WTC11 (cell line): ENCODE results near the gene HID1.

ENCODE experiments used
- ETV6 ChIP-seq: sonication (generic); formaldehyde crosslinking; IDR thresholded peaks from 2 replicates; pipeline ENCODE4 v1.8.1; 2022; ENCODE audit warnings: mild to moderate bottlenecking, missing genetic modification reagents
- TEAD4 ChIP-seq: sonication (generic); formaldehyde crosslinking; IDR thresholded peaks from 2 replicates; pipeline ENCODE4 v1.8.0; 2022; ENCODE audit warnings: mild to moderate bottlenecking, missing genetic modification reagents
- TF ChIP-seq, protein P1 (sequence below): fragments of 200-600 bp; IDR thresholded peaks from 2 replicates; pipeline ENCODE4 v1.8.0; 2022; ENCODE audit warnings: antibody characterized with exemption
- TF ChIP-seq, protein P2 (sequence below): sonication (generic); formaldehyde crosslinking; conservative IDR thresholded peaks from 2 replicates; pipeline ENCODE4 v1.8.1; 2022; ENCODE audit warnings: mild to moderate bottlenecking, missing genetic modification reagents
- TF ChIP-seq, protein P3 (sequence below): sonication (generic); formaldehyde crosslinking; IDR thresholded peaks from 2 replicates; pipeline ENCODE4 v1.8.0; 2022; ENCODE audit warnings: mild to moderate bottlenecking, missing genetic modification reagents

DNA sequence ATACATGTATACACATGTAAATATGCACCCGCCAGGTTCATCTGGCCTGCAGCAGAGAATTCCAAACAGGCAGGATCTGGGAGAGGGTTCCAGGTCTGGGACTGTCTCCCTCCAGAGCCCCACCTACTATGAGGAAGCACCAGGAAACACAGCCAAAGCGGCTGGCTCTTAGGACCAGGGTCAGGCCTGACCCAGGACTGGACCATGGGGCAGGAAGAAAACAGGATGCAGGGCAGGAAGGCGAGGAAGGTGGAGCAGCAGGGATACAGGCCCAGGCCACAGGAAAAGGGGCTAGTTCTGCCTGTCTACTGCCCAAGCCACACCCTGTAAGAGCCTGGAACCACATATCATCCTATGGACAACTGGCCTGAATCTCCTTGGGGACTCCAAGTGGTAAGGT is 2.2 kb downstream of the HID1 start:
- TF ChIP-seq, protein P1, sequence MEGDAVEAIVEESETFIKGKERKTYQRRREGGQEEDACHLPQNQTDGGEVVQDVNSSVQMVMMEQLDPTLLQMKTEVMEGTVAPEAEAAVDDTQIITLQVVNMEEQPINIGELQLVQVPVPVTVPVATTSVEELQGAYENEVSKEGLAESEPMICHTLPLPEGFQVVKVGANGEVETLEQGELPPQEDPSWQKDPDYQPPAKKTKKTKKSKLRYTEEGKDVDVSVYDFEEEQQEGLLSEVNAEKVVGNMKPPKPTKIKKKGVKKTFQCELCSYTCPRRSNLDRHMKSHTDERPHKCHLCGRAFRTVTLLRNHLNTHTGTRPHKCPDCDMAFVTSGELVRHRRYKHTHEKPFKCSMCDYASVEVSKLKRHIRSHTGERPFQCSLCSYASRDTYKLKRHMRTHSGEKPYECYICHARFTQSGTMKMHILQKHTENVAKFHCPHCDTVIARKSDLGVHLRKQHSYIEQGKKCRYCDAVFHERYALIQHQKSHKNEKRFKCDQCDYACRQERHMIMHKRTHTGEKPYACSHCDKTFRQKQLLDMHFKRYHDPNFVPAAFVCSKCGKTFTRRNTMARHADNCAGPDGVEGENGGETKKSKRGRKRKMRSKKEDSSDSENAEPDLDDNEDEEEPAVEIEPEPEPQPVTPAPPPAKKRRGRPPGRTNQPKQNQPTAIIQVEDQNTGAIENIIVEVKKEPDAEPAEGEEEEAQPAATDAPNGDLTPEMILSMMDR: no peak
- TF ChIP-seq TEAD4 (CRISPR knock-in tag) (no peak), ETV6 (no peak)
- TF ChIP-seq, protein P2, sequence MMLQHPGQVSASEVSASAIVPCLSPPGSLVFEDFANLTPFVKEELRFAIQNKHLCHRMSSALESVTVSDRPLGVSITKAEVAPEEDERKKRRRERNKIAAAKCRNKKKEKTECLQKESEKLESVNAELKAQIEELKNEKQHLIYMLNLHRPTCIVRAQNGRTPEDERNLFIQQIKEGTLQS (CRISPR knock-in tag): no peak
- TF ChIP-seq, protein P3, sequence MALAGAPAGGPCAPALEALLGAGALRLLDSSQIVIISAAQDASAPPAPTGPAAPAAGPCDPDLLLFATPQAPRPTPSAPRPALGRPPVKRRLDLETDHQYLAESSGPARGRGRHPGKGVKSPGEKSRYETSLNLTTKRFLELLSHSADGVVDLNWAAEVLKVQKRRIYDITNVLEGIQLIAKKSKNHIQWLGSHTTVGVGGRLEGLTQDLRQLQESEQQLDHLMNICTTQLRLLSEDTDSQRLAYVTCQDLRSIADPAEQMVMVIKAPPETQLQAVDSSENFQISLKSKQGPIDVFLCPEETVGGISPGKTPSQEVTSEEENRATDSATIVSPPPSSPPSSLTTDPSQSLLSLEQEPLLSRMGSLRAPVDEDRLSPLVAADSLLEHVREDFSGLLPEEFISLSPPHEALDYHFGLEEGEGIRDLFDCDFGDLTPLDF: no peak
